Measurements from ENCODE around the gene CTSF. TPM values are rescaled to one million over a fixed set of nuclear protein-coding genes. Genes with fewer than 3 reads are reported as not detected.

Gene CTSF
- total RNA-seq, 1 experiment from 2014 or later: 3.7 TPM

- Histone ChIP-seq H3K36me3 (ENCODE audit: insufficient read depth, low read length, poor library complexity, severe bottlenecking) (no peaks in the 10 kb centered on the region), H3K4me1 (ENCODE audit: insufficient read depth, low read length, poor library complexity, severe bottlenecking) (no peaks in the 10 kb centered on the region), H3K4me3 (ENCODE audit: low read depth, low read length, poor library complexity, severe bottlenecking) (no peak overlapping the region), H3K27me3 (replicated peaks; ENCODE audit: insufficient read depth, low read depth, low read length, poor library complexity) (peaks cover 21% of the 10 kb centered on the region), H3K27ac (ENCODE audit: low read depth, low read length, poor library complexity, severe bottlenecking) (no peak overlapping the region), H3K9me3 (ENCODE audit: low read depth, low read length, poor library complexity, severe bottlenecking) (no peaks in the 10 kb centered on the region)
- intact Hi-C loops (cut with micrococcal nuclease; ENCODE audit: unreplicated experiment): no loop called here
- CTCF ChIA-PET: no interaction called here
- POLR2A ChIA-PET (ENCODE audit: low non-redundant PET): interaction anchor here (0.7 kb wide), 1 partner anchor 141 kb away, joined by 10 read pairs; no protein-coding TSS in a partner anchor
- no peak for TF ChIP-seq EZH2 (IDR thresholded peaks at IDR 0.05; ENCODE audit: borderline replicate concordance, low read depth, low read length, poor library complexity, severe bottlenecking)
- TF ChIP-seq CTCF (conservative IDR thresholded peaks at IDR 0.05; ENCODE audit: low read depth, low read length): no peak
- BruUV-seq (replicated peaks): no TSS peak
- no peak for DNase-seq (ENCODE audit: low spot score)
Observed at GRCh38 chr11:66559142-66559865, 9.1 kb downstream of the CTSF start.

GRCh38 chr11:66557733-66558326 lies 10.6 kb downstream of the CTSF start:
- Histone ChIP-seq H3K36me3 (ENCODE audit: insufficient read depth, low read length, poor library complexity, severe bottlenecking) (no peaks in the 10 kb centered on the region), H3K4me3 (ENCODE audit: low read depth, low read length, poor library complexity, severe bottlenecking) (no peak overlapping the region), H3K27me3 (replicated peaks; ENCODE audit: insufficient read depth, low read depth, low read length, poor library complexity) (peaks cover 21% of the 10 kb centered on the region), H3K9me3 (ENCODE audit: low read depth, low read length, poor library complexity, severe bottlenecking) (no peaks in the 10 kb centered on the region), H3K27ac (ENCODE audit: low read depth, low read length, poor library complexity, severe bottlenecking) (no peak overlapping the region), H3K4me1 (ENCODE audit: insufficient read depth, low read length, poor library complexity, severe bottlenecking) (no peaks in the 10 kb centered on the region)
- CTCF ChIA-PET: no interaction called here
- intact Hi-C loops (cut with micrococcal nuclease; ENCODE audit: unreplicated experiment): no loop called here
- POLR2A ChIA-PET (ENCODE audit: low non-redundant PET): no interaction called here
- no peak for DNase-seq (ENCODE audit: low spot score)
- no TSS peak for BruUV-seq (replicated peaks)
- TF ChIP-seq EZH2 (IDR thresholded peaks at IDR 0.05; ENCODE audit: borderline replicate concordance, low read depth, low read length, poor library complexity, severe bottlenecking) (no peak), CTCF (conservative IDR thresholded peaks at IDR 0.05; ENCODE audit: low read depth, low read length) (no peak)

GRCh38 chr11:66556086-66556485 lies 12.3 kb downstream of the CTSF start:
- ChIA-PET POLR2A (ENCODE audit: low non-redundant PET) (no interaction called here), CTCF (no interaction called here)
- H3K4me1 ChIP-seq (ENCODE audit: insufficient read depth, low read length, poor library complexity, severe bottlenecking): no peaks in the 10 kb centered on the region
- no peak overlapping the region for H3K4me3 ChIP-seq (ENCODE audit: low read depth, low read length, poor library complexity, severe bottlenecking)
- TF ChIP-seq EZH2 (IDR thresholded peaks at IDR 0.05; ENCODE audit: borderline replicate concordance, low read depth, low read length, poor library complexity, severe bottlenecking) (no peak), CTCF (conservative IDR thresholded peaks at IDR 0.05; ENCODE audit: low read depth, low read length) (no peak)
- no peak overlapping the region for H3K27ac ChIP-seq (ENCODE audit: low read depth, low read length, poor library complexity, severe bottlenecking)
- H3K9me3 ChIP-seq (ENCODE audit: low read depth, low read length, poor library complexity, severe bottlenecking): no peaks in the 10 kb centered on the region
- H3K27me3 ChIP-seq (replicated peaks; ENCODE audit: insufficient read depth, low read depth, low read length, poor library complexity): peaks cover 21% of the 10 kb centered on the region
- H3K36me3 ChIP-seq (ENCODE audit: insufficient read depth, low read length, poor library complexity, severe bottlenecking): no peaks in the 10 kb centered on the region
- BruUV-seq (replicated peaks): no TSS peak
- intact Hi-C loops (cut with micrococcal nuclease; ENCODE audit: unreplicated experiment): no loop called here
- no peak for DNase-seq (ENCODE audit: low spot score)
